NT2/D1 (cell line): ENCODE results near the gene ADAMTS5.

Source experiments
- SUZ12 ChIP-seq: IDR thresholded peaks from 2 replicates; pipeline ENCODE4 v1.6.1; 2011; ENCODE audit not compliant: insufficient read length, insufficient read depth; ENCODE audit errors: extremely low read depth
- YY1 ChIP-seq: IDR thresholded peaks from 2 replicates; pipeline ENCODE4 v1.6.1; 2011; ENCODE audit not compliant: insufficient read length, insufficient read depth
- ZNF274 ChIP-seq: IDR thresholded peaks from 2 replicates; pipeline ENCODE4 v1.6.1; 2011; ENCODE audit warnings: mild to moderate bottlenecking, low read depth, low read length

- TF ChIP-seq SUZ12: no peak
- no peak for TF ChIP-seq ZNF274
- no peak for TF ChIP-seq YY1
Measured at GRCh38 chr21:26888931-26889330, 78.0 kb downstream of the ADAMTS5 start.
